Heart left ventricle (tissue), 13 donors: ENCODE data around the gene BEND7.

Experiments used
- CTCF ChIP-seq, 12 donors: fragments of 200-600 bp; sonication (generic) in 4 of 12; IDR thresholded peaks; one replicate each; pipeline versions ENCODE4 v1.5.0 to v1.8.0; 2018 to 2022; ENCODE audit warnings: antibody characterized with exemption in 12 of 12, mild to moderate bottlenecking in 5 of 12
- POLR2A ChIP-seq, 2 donors: fragments of 450-650 bp; IDR thresholded peaks; one replicate each; pipeline ENCODE4 v1.6.1; 2017; ENCODE audit warnings: antibody characterized with exemption in 2 of 2, mild to moderate bottlenecking in 2 of 2, moderate library complexity in 2 of 2
- donor health status: ischemic (EF 13 %, LVEDD 7.1; RV severe dilation, severe dysfunction).
- donor health status: DM: no; HTN: yes; CAD: no.
- donor health status: DM: no; HTN: no; CAD: no.
- donor health status: ischemic (EF 25% LVEDD 6.9; RV normal size, moderate dysfunction).
- donor health status: ischemic (EF 25% LVEDD 5.7; RV mildly dilated, moderate dysfunction).
- donor health status: ischemic (EF 35%, LVEDD 5.7; RV mildly dilated, moderate dysfunction).
- donor health status: nonischemic (EF 11% LVEDD 7.7; RV severe dilation, severe dysfunction).
- donor health status: DM: yes; HTN: yes; CAD: no.
- donor health status: PGD.
- donor health status: ischemic (EF 29% LVEDD 5.4; RV normal size, mild dysfunction).
- donor health status: nonischemic (EF 23%, LVEDD 6.1; RV moderate dilation, normal function).

GRCh38 chr10:13425397-13425796 lies 103.4 kb downstream of the BEND7 start:
- TF ChIP-seq CTCF (IDR thresholded peaks at IDR 0.05): no peak
- TF ChIP-seq POLR2A (IDR thresholded peaks at IDR 0.05): no peak
